Astrocyte of the hippocampus (primary cell): ENCODE results near the gene EQTN.
A peak's percentile ranks its signal among the peaks of the same experiment; 100 is the strongest.

Experiments
- DNase-seq: peaks from one replicate; pipeline ENCODE4 v3.0.0; 2011; ENCODE audit warnings: low read depth, low spot score

The EQTN gene

GRCh38 chr9:27297050-27297449 lies at the start of gene EQTN:
Gene EQTN, minus strand, starts transcription at chr9:27297150. Its CDS starts 95 bp downstream, at chr9:27297055.
- DNase-seq, result no peak

GRCh38 chr9:27344776-27345175 lies 47.8 kb upstream of the EQTN start:
- DNase-seq, result no peak

GRCh38 chr9:27341545-27342294 lies 44.8 kb upstream of the EQTN start:
- DNase-seq, result no peak

GRCh38 chr9:27340961-27341511 lies 44.1 kb upstream of the EQTN start:
- DNase-seq, result no peak

- DNase-seq, result no peak
Measured at GRCh38 chr9:27340285-27340674, 43.3 kb upstream of the EQTN start.

GRCh38 chr9:27339661-27340284 lies 42.8 kb upstream of the EQTN start:
- DNase-seq, result peak; percentile 32

GRCh38 chr9:27338527-27338903 lies 41.6 kb upstream of the EQTN start:
- no peak for DNase-seq

- DNase-seq, result no peak
Measured at GRCh38 chr9:27337833-27338526, 41.0 kb upstream of the EQTN start.

- no peak for DNase-seq
Measured at GRCh38 chr9:27337236-27337635, 40.3 kb upstream of the EQTN start.

- no peak for DNase-seq
Measured at GRCh38 chr9:27336829-27337228, 39.9 kb upstream of the EQTN start.

- DNase-seq, result no peak
Measured at GRCh38 chr9:27336126-27336525, 39.2 kb upstream of the EQTN start.

GRCh38 chr9:27335075-27335474 lies 38.1 kb upstream of the EQTN start:
- no peak for DNase-seq

GRCh38 chr9:27333241-27334052 lies 36.5 kb upstream of the EQTN start:
- peak; percentile 89 for DNase-seq

GRCh38 chr9:27331393-27331792 lies 34.4 kb upstream of the EQTN start:
- no peak for DNase-seq

- no peak for DNase-seq
Measured at GRCh38 chr9:27329291-27329690, 32.3 kb upstream of the EQTN start.

- no peak for DNase-seq
Measured at GRCh38 chr9:27328483-27328882, 31.5 kb upstream of the EQTN start.

- no peak for DNase-seq
Measured at GRCh38 chr9:27311184-27311583, 14.2 kb upstream of the EQTN start.

- no peak for DNase-seq
Measured at GRCh38 chr9:27310582-27310981, 13.6 kb upstream of the EQTN start.

GRCh38 chr9:27308691-27309390 lies 11.9 kb upstream of the EQTN start:
- no peak for DNase-seq

GRCh38 chr9:27304521-27304920 lies 7.6 kb upstream of the EQTN start:
- DNase-seq, result no peak

- peak; percentile 32 for DNase-seq
Measured at GRCh38 chr9:27303219-27303618, 6.3 kb upstream of the EQTN start.
